Stomach (tissue), 4 donors: ENCODE results near the gene B3GNT5.

Experiments used
- EP300 ChIP-seq: sonication (generic); formaldehyde crosslinking; IDR thresholded peaks from one replicate; pipeline ENCODE4 v1.6.1; 2017; ENCODE audit warnings: antibody characterized with exemption
- POLR2A ChIP-seq, 4 donors: fragments of 450-650 bp; IDR thresholded peaks; one replicate each; pipeline ENCODE4 v1.6.1; 2016; ENCODE audit warnings: antibody characterized with exemption in 4 of 4, control low read depth in 2 of 4, mild to moderate bottlenecking in 1 of 4, moderate library complexity in 1 of 4
- TF ChIP-seq, protein P1 (sequence below), 7 experiments: fragments of 450-650 bp in 4 of 7; fragments of 200-600 bp in 3 of 7; sonication (generic) in 3 of 7; IDR thresholded peaks; one replicate each; pipeline ENCODE4 v1.5.1; 2016 to 2019; ENCODE audit warnings: antibody characterized with exemption in 7 of 7, control low read depth in 2 of 7, mild to moderate bottlenecking in 1 of 7

DNA sequence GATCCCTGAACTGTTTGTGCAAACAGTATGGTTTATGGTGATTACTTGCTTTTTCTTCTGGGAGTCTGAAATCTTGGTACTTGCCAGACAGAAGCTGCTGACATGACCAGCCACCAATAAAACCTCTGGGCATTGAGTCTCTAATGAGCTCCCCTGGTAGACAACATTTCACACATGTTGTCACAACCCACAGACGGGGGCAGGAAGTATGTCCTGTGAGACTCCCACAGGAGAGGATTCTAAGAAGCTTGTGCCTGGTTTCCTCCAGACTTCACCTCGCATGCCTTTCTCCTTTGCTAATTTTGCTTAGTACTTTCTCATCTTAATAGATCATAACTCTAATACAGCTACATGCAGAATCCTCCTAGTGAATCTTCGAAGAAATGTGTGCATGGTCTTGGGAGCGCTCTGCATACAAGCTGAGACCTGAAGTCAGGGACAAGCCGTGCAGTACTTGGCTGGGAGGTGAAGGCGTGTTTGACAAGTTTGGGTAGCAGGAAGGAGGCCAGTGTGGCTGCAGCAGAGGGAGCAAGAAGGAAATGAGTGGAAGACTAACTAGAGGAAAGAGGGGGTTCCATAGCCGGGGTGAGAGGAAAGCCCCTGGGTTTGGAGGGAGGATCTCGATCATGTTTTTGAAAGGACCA, 49.0 kb downstream of the B3GNT5 start:
- TF ChIP-seq, protein P1, sequence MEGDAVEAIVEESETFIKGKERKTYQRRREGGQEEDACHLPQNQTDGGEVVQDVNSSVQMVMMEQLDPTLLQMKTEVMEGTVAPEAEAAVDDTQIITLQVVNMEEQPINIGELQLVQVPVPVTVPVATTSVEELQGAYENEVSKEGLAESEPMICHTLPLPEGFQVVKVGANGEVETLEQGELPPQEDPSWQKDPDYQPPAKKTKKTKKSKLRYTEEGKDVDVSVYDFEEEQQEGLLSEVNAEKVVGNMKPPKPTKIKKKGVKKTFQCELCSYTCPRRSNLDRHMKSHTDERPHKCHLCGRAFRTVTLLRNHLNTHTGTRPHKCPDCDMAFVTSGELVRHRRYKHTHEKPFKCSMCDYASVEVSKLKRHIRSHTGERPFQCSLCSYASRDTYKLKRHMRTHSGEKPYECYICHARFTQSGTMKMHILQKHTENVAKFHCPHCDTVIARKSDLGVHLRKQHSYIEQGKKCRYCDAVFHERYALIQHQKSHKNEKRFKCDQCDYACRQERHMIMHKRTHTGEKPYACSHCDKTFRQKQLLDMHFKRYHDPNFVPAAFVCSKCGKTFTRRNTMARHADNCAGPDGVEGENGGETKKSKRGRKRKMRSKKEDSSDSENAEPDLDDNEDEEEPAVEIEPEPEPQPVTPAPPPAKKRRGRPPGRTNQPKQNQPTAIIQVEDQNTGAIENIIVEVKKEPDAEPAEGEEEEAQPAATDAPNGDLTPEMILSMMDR (IDR thresholded peaks at IDR 0.05), result no peak
- TF ChIP-seq POLR2A (IDR thresholded peaks at IDR 0.05), result no peak
- TF ChIP-seq EP300, result no peak
